Measurements from ENCODE around the gene KRT13. TPM values are rescaled to one million over a fixed set of nuclear protein-coding genes. Genes with fewer than 3 reads are reported as not detected.

The KRT13 gene
- total RNA-seq, 2 experiments from 2014 or later, result not detected

GRCh38 chr17:41484920-41485904 lies 20.2 kb downstream of the KRT13 start:
- Mint-ChIP-seq H3K9me3 (no peaks in the 10 kb centered on the region), H3K36me3 (ENCODE audit: low read depth) (no peaks in the 10 kb centered on the region), H3K4me1 (ENCODE audit: low read depth) (peaks cover 3% of the 10 kb centered on the region), H3K4me3 (no peak overlapping the region), H3K27me3 (ENCODE audit: low read depth) (peaks cover 2% of the 10 kb centered on the region), H3K27ac (no peak overlapping the region)
- DNase-seq, result no peak
- CTCF ChIA-PET, result interaction anchor here (1.2 to 1.8 kb wide), 3 partner anchors 13 to 569 kb away, joined by 3 to 6 read pairs (median 3); no protein-coding TSS in a partner anchor
- intact Hi-C loops (cut with micrococcal nuclease), result loop anchor here (5.0 kb wide), 1 partner anchor 177 kb away; no protein-coding TSS in a partner anchor

- no peak overlapping the region for H3K27ac Mint-ChIP-seq
Measured at GRCh38 chr17:41483991-41484826, 21.2 kb downstream of the KRT13 start.

GRCh38 chr17:41483531-41483930 lies 21.9 kb downstream of the KRT13 start:
- no peaks in the 10 kb centered on the region for H3K36me3 Mint-ChIP-seq (ENCODE audit: low read depth)
- intact Hi-C loops (cut with micrococcal nuclease), result no loop called here
- H3K4me1 Mint-ChIP-seq (ENCODE audit: low read depth), result no peaks in the 10 kb centered on the region
- CTCF ChIA-PET, result no interaction called here
- no peak for DNase-seq
- peaks cover 2% of the 10 kb centered on the region for H3K27me3 Mint-ChIP-seq (ENCODE audit: low read depth)
- no peaks in the 10 kb centered on the region for H3K9me3 Mint-ChIP-seq
- H3K4me3 Mint-ChIP-seq, result no peak overlapping the region
- H3K27ac Mint-ChIP-seq, result no peak overlapping the region

More at GRCh38 chr17:41483991-41484826, 21.2 kb downstream of the KRT13 start:
- H3K27me3 Mint-ChIP-seq (ENCODE audit: low read depth), result peaks cover 2% of the 10 kb centered on the region
- DNase-seq, result no peak
- intact Hi-C loops (cut with micrococcal nuclease), result no loop called here
- CTCF ChIA-PET, result interaction anchor here (0.7 to 1.4 kb wide), 2 partner anchors 14 to 66 kb away, joined by 3 read pairs; no protein-coding TSS in a partner anchor
- no peak overlapping the region for H3K4me3 Mint-ChIP-seq
- H3K9me3 Mint-ChIP-seq, result no peaks in the 10 kb centered on the region
- no peaks in the 10 kb centered on the region for H3K4me1 Mint-ChIP-seq (ENCODE audit: low read depth)
- no peaks in the 10 kb centered on the region for H3K36me3 Mint-ChIP-seq (ENCODE audit: low read depth)

GRCh38 chr17:41481036-41481435 lies 24.4 kb downstream of the KRT13 start, which contains the start of gene KRT35:
TSS of gene KRT35 (minus strand) at chr17:41481151. CDS start at chr17:41481097, 54 bp downstream.
- Mint-ChIP-seq H3K4me3 (no peak within 1 kb of the TSS), H3K4me1 (ENCODE audit: low read depth) (no peaks in the 10 kb centered on the region), H3K27ac (no peak within 1 kb of the TSS), H3K36me3 (ENCODE audit: low read depth) (no peaks in the 10 kb centered on the region), H3K9me3 (no peaks in the 10 kb centered on the region), H3K27me3 (ENCODE audit: low read depth) (no peaks in the 10 kb centered on the region)
- CTCF ChIA-PET, result interaction anchor here (0.6 kb wide), 1 partner anchor 163 kb away, joined by 3 read pairs; no protein-coding TSS in a partner anchor
- intact Hi-C loops (cut with micrococcal nuclease), result no loop called here
- no peak for DNase-seq

GRCh38 chr17:41480581-41480980 lies 24.8 kb downstream of the KRT13 start:
- DNase-seq, result no peak
- Mint-ChIP-seq H3K4me1 (ENCODE audit: low read depth) (no peaks in the 10 kb centered on the region), H3K4me3 (no peak overlapping the region), H3K27ac (no peak overlapping the region), H3K27me3 (ENCODE audit: low read depth) (no peaks in the 10 kb centered on the region), H3K36me3 (ENCODE audit: low read depth) (no peaks in the 10 kb centered on the region), H3K9me3 (no peaks in the 10 kb centered on the region)
- intact Hi-C loops (cut with micrococcal nuclease), result no loop called here
- CTCF ChIA-PET, result interaction anchor here (0.6 kb wide), 1 partner anchor 163 kb away, joined by 3 read pairs; no protein-coding TSS in a partner anchor

GRCh38 chr17:41480136-41480535 lies 25.3 kb downstream of the KRT13 start:
- no peak for DNase-seq
- Mint-ChIP-seq H3K9me3 (no peaks in the 10 kb centered on the region), H3K4me1 (ENCODE audit: low read depth) (no peaks in the 10 kb centered on the region), H3K4me3 (no peak overlapping the region), H3K27me3 (ENCODE audit: low read depth) (no peaks in the 10 kb centered on the region), H3K27ac (no peak overlapping the region), H3K36me3 (ENCODE audit: low read depth) (no peaks in the 10 kb centered on the region)
- CTCF ChIA-PET, result interaction anchor here (1.1 to 1.4 kb wide), 2 partner anchors 16 to 69 kb away, joined by 3 to 4 read pairs; no protein-coding TSS in a partner anchor
- intact Hi-C loops (cut with micrococcal nuclease), result no loop called here

- Mint-ChIP-seq H3K36me3 (ENCODE audit: low read depth) (no peaks in the 10 kb centered on the region), H3K27me3 (ENCODE audit: low read depth) (no peaks in the 10 kb centered on the region), H3K27ac (no peak overlapping the region), H3K4me3 (no peak overlapping the region), H3K4me1 (ENCODE audit: low read depth) (no peaks in the 10 kb centered on the region), H3K9me3 (no peaks in the 10 kb centered on the region)
- DNase-seq, result no peak
- CTCF ChIA-PET, result interaction anchor here (1.0 kb wide), 1 partner anchor 71 kb away, joined by 5 read pairs; no protein-coding TSS in a partner anchor
- intact Hi-C loops (cut with micrococcal nuclease), result no loop called here
Measured at GRCh38 chr17:41478237-41478636, 27.2 kb downstream of the KRT13 start.

- CTCF ChIA-PET, result interaction anchor here (1.0 kb wide), 1 partner anchor 72 kb away, joined by 5 read pairs; no protein-coding TSS in a partner anchor
- Mint-ChIP-seq H3K27me3 (ENCODE audit: low read depth) (no peaks in the 10 kb centered on the region), H3K4me3 (no peak overlapping the region), H3K27ac (no peak overlapping the region), H3K4me1 (ENCODE audit: low read depth) (no peaks in the 10 kb centered on the region), H3K9me3 (peaks cover 2% of the 10 kb centered on the region), H3K36me3 (ENCODE audit: low read depth) (no peaks in the 10 kb centered on the region)
- DNase-seq, result no peak
- intact Hi-C loops (cut with micrococcal nuclease), result no loop called here
Measured at GRCh38 chr17:41476866-41477815, 28.3 kb downstream of the KRT13 start.

- no peaks in the 10 kb centered on the region for H3K4me1 Mint-ChIP-seq (ENCODE audit: low read depth)
- DNase-seq, result no peak
- H3K4me3 Mint-ChIP-seq, result no peak overlapping the region
- no peaks in the 10 kb centered on the region for H3K36me3 Mint-ChIP-seq (ENCODE audit: low read depth)
- no peak overlapping the region for H3K27ac Mint-ChIP-seq
- CTCF ChIA-PET, result interaction anchor here (0.5 to 1.0 kb wide), 2 partner anchors 173 to 710 kb away, joined by 3 to 4 read pairs; no protein-coding TSS in a partner anchor
- no peaks in the 10 kb centered on the region for H3K27me3 Mint-ChIP-seq (ENCODE audit: low read depth)
- H3K9me3 Mint-ChIP-seq, result peaks cover 4% of the 10 kb centered on the region
- intact Hi-C loops (cut with micrococcal nuclease), result no loop called here
Measured at GRCh38 chr17:41475421-41475820, 30.0 kb downstream of the KRT13 start.

GRCh38 chr17:41474863-41475262 lies 30.5 kb downstream of the KRT13 start:
- Mint-ChIP-seq H3K27me3 (ENCODE audit: low read depth) (no peaks in the 10 kb centered on the region), H3K4me1 (ENCODE audit: low read depth) (no peaks in the 10 kb centered on the region), H3K27ac (no peak overlapping the region), H3K36me3 (ENCODE audit: low read depth) (no peaks in the 10 kb centered on the region), H3K9me3 (peaks cover 4% of the 10 kb centered on the region), H3K4me3 (no peak overlapping the region)
- DNase-seq, result no peak
- intact Hi-C loops (cut with micrococcal nuclease), result no loop called here
- CTCF ChIA-PET, result interaction anchor here (0.5 to 1.0 kb wide), 2 partner anchors 173 to 709 kb away, joined by 3 to 4 read pairs; no protein-coding TSS in a partner anchor

GRCh38 chr17:41468346-41468745 lies 37.1 kb downstream of the KRT13 start:
- intact Hi-C loops (cut with micrococcal nuclease), result no loop called here
- CTCF ChIA-PET, result interaction anchor here (0.5 to 0.6 kb wide), 2 partner anchors 501 to 613 kb away, joined by 3 to 5 read pairs; no protein-coding TSS in a partner anchor
- Mint-ChIP-seq H3K4me3 (no peak overlapping the region), H3K4me1 (ENCODE audit: low read depth) (no peaks in the 10 kb centered on the region), H3K27me3 (ENCODE audit: low read depth) (no peaks in the 10 kb centered on the region), H3K9me3 (peaks cover 4% of the 10 kb centered on the region), H3K27ac (no peak overlapping the region), H3K36me3 (ENCODE audit: low read depth) (no peaks in the 10 kb centered on the region)
- DNase-seq, result no peak

Measured in activated naive CD4-positive, alpha-beta T cell treated with anti-CD3 and anti-CD28 coated beads for 36 hours (primary cell).